Cerebellar cortex (tissue), 1 donor: Measurements from ENCODE around the gene KRTAP5-5.

Experiments
- DNase-seq: peaks from one replicate; pipeline ENCODE4 v3.0.0-alpha.2; 2015; ENCODE audit warnings: low spot score

The KRTAP5-5 gene

DNA sequence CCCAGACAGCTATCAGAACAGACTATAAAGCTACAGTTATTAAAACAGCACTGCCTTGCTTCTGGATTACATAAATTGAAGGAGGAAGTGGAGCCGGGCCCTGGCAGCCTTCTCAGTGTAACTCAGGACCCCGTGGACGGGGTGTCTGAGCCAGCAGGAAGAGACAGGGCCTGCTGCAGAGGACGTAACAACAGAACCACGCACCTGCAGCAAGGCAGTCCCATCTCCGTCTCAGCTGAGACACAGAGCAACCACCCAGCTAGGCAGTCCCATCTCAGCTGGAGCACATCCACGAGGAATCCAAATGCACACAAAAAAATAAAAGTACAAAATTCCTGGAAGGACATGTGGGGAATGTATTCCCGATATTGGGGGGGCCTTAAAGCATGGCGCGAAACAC lies 50.3 kb downstream of the KRTAP5-5 start:
- no peak for DNase-seq
